SKM-1 treated with dmso at 0.1 percent for 144 hours (cell line): Measurements from ENCODE around the gene MTFR1L.
A peak's percentile ranks its signal among the peaks of the same experiment; 100 is the strongest.
"Not testable (repeated sequence)": the region's sequence is repeated elsewhere in the genome, so short reads cannot be mapped to it uniquely, and the experiment has no call there.

Source experiments
- DNase-seq: peaks from one replicate; lab custom pipeline; 2025; ENCODE audit not compliant: unreplicated experiment; lab: John Stamatoyannopoulos, UW

Gene MTFR1L

GRCh38 chr1:25825605-25826004 lies 5.9 kb downstream of the MTFR1L start:
- no peak for DNase-seq

- DNase-seq, result no peak
Measured at GRCh38 chr1:25826571-25826970, 6.8 kb downstream of the MTFR1L start.

- DNase-seq, result no peak
Measured at GRCh38 chr1:25828491-25828890, 8.7 kb downstream of the MTFR1L start.

- DNase-seq, result no peak
Measured at GRCh38 chr1:25829046-25829445, 9.3 kb downstream of the MTFR1L start.

- DNase-seq, result peak; percentile 38
Measured at GRCh38 chr1:25831569-25832196, 11.9 kb downstream of the MTFR1L start.

GRCh38 chr1:25832336-25833037 lies 12.7 kb downstream of the MTFR1L start:
- DNase-seq, result no peak

GRCh38 chr1:25833158-25833557 lies 13.4 kb downstream of the MTFR1L start:
- DNase-seq, result no peak

GRCh38 chr1:25834894-25835293 lies 15.1 kb downstream of the MTFR1L start:
- no peak for DNase-seq

- no peak for DNase-seq
Measured at GRCh38 chr1:25836695-25837094, 16.9 kb downstream of the MTFR1L start.

GRCh38 chr1:25837262-25837875 lies 17.6 kb downstream of the MTFR1L start:
- no peak for DNase-seq

GRCh38 chr1:25839808-25840207 lies 20.1 kb downstream of the MTFR1L start:
- DNase-seq, result not testable (repeated sequence)

GRCh38 chr1:25843483-25843882 lies 23.7 kb downstream of the MTFR1L start:
- DNase-seq, result no peak

- no peak for DNase-seq
Measured at GRCh38 chr1:25844536-25845337, 25.0 kb downstream of the MTFR1L start.

GRCh38 chr1:25845664-25846063 lies 25.9 kb downstream of the MTFR1L start:
- no peak for DNase-seq

GRCh38 chr1:25847929-25848328 lies 28.2 kb downstream of the MTFR1L start:
- no peak for DNase-seq

GRCh38 chr1:25848531-25848930 lies 28.8 kb downstream of the MTFR1L start:
- no peak for DNase-seq

- DNase-seq, result no peak
Measured at GRCh38 chr1:25854554-25854953, 34.8 kb downstream of the MTFR1L start.

GRCh38 chr1:25856856-25857255 lies 37.1 kb downstream of the MTFR1L start:
- no peak for DNase-seq

GRCh38 chr1:25858494-25858893 lies 38.7 kb downstream of the MTFR1L start:
- peak; percentile 49 for DNase-seq

- DNase-seq, result peak; percentile 84
Measured at GRCh38 chr1:25858906-25859789, 39.4 kb downstream of the MTFR1L start, which contains the start of gene AUNIP. TSS of gene AUNIP (minus strand) at chr1:25859457. CDS start at chr1:25859357, 100 bp downstream.
